DMS 273 (cell line): ENCODE data around the gene RNASE8.
"Not testable (repeated sequence)": the region's sequence is repeated elsewhere in the genome, so short reads cannot be mapped to it uniquely, and the experiment has no call there.

Source experiments
- DNase-seq: peaks from one replicate; lab custom pipeline; 2025; ENCODE audit not compliant: unreplicated experiment; lab: John Stamatoyannopoulos, UW

The RNASE8 gene

DNA sequence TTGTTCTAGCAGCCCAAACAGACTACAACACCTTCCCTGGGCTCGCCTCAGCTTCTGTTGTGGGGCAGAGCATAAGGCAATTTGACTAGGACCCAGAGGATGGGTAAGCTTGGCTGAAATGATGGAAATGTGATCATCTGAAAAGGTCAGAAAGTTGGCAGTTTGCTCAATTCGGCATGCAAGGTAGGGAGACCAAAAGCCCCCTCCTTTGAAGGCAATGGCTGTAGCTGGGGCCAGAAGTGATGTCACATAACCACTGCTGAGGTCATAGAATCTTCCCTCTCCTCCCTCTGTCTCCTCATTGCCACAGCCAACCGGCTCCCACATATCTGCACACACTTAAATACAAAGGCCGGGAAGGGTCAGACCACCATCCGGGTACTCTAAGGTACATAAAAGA, 27.7 kb upstream of the RNASE8 start, which contains the start of gene TPPP2:
TPPP2 (plus strand) TSS at position 301 of the 400 bp plus-strand sequence. CDS start 365 bp downstream, outside the sequence.
- DNase-seq: no peak

DNA sequence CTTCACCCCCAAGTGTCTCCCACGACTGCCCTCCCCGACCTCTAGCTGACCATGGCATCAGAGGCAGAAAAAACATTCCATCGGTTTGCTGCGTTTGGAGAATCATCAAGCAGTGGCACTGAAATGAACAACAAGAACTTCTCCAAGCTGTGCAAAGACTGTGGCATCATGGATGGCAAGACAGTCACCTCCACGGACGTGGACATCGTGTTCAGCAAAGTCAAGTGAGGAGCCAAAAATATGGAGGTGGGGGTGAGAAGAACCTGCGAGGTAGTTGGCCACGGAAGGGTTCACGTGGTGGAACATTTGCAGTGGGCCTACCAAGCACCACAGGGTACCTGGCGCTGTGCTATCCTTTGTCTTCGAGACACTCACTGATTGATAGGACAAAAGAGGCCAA, 27.1 kb upstream of the RNASE8 start:
- no peak for DNase-seq

DNA sequence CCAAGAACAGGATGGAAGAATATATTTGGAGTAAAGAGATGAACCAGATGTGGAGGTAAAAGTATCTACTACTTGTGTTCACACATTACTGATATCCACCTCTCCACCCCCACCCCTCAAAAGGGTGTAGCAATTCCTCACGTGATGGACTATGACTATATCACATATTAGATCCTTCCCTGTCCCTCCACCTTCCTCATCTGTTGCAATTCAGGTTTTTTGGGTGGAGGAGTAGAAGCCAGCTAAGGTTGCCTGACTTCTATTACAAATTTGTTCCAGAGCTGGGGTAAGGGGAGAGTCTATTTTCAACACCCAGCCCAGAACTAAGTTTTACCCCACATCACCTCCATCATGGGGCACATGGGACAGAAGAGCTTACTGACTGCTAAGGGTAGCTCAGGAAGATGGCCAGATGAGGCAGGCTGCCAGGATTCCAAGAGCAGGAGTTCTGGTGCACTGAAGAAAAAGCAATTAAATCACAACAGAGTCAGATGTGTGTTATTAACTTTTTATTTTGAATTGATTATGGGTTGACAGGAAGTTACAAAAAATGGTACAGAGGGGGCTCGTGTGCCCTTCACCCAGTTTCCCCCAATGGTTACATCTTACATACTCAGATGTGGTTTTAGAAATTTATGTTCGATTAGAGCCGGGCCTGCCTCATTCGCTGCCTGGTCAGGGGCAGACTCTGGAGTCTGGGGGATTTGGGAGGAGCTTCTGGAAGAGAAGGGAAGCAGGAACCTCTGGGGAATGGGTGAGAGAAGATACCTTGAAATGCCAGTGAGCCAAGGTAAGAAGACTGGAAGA, 25.1 kb upstream of the RNASE8 start:
- DNase-seq: no peak

DNA sequence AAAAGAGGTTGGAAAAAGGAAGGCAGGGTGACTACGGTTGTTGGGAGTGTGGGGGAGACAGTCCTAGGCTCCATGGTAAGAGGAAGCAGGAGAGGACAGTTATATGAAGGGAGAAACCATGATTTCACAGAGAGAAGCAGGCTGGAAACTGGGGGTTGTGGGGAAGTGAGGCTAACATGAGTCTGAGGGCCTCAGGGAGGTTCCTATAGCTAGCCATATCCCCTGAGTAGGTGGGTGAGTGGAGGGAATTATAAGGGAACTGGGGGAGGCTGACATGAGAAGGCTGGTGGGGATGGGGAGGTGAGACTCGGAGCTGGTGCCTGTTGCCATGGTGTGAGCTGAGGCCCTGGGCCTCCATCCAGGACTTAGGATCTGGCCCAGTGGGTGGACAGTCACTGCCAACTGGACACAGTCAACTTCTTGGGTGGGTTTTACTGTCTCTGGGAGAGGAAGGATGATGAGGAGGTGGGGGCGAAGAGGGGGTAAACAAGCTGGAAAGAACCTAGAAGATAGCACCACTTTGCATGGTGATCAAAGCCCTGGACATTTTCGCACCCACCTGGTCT, 24.4 kb upstream of the RNASE8 start:
- no peak for DNase-seq

DNA sequence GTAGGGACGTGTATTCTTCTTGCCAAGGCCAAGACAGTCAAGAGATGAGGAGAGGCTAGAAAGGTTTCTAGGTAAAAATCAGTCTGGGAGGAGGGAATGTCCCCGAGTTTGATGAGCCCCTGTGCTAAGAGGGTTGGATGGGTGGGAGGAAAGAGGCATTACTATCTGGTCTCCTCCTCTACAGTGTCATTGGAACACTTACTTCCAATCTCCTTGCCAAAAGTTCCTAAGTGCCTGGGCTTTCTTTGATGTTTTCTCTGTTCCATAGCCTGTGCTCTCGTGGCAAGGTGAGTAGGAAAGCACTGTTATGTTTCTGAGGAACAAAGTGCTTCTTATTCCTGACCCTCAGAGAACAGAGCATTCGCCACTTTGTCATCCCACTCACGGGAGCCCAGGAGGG, 22.9 kb upstream of the RNASE8 start, which contains the start of gene RNASE13:
RNASE13 (minus strand) TSS at position 101 of the 400 bp plus-strand sequence. CDS start 519 bp downstream, outside the sequence.
- no peak for DNase-seq

DNA sequence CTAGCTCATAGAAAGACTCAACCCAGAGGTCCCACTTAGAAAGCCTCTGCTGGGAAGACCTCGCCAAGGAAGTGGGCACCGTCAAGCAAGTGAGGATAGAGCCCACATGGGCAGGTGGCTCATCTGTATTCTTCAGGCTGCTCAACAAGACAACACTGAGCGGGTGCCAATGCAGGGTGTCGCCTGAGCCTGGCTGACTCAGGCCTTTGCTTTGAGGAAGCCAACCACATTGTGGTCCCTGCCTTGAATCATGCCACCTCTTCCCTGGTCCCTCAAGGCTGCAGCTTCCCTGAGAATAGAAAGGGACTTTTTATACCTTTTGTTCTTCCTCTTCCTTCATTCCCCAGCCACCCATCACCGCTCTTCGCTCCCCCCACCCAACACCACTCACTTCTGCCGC, 20.9 kb upstream of the RNASE8 start:
- DNase-seq: no peak

DNA sequence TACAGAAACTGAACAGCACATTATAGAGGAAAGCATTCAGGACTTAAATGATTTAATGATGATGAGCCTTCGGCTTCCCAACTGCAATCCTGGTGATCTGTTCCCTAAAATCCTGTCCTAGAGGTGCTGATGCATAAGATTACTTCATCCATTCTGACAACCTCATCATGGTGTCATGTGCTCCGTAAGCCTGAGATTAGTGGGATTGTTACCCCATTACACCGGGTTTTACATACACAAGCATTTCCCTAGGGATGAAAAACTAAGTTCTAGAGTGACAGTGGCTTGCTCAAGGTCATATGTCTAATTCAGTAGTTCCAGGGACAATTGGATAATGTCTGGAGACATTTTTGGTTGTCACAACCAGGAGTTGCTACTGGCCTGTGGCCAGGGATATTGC, 20.5 kb upstream of the RNASE8 start:
- no peak for DNase-seq

DNA sequence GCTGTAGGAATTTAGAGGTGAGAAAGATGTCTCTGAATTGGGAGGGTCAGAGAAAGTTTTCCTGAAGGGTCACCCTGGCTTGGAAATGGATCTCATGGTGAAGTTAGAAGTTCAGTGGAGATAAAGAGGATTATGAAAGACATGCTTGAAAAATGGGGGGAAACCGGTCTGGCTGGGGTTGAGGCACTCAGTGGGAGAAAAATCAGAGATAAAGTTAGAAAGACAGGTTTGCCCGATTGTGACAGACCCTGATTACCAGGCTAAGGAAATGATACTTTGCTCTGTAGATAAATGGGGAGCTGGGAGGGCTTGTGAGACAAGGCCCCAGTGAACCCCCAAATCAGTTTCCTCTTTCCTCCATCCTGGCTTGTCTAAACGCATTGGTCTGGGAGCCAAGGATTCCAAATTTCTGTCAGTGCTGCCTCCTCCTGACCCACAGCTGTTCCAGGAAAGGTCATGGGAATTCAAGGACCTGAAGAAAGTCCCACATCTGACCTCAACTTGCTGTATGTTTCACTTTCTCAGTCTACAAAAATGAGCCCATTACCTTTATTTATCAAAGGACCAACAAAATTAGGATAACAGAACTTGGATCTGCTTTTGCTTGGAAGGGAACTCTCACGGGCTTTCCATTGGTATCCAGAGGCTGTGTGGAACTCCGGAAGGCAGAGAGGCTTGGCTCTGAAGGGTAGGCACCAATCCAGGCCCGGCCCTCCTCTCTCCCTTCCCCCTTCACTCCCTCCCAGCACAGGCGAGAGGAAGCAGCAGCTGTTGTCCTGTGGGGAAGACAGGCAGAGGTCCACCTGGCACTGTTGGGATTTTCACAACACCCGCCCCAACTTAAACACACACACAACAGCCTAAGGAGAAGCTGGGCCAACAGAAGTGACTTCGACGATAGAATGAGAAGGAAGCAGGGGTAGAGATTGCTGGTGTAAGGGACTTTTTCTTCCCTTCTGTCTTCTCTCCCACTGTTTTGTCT, 18.9 kb upstream of the RNASE8 start:
- DNase-seq: peak; percentile 90

DNA sequence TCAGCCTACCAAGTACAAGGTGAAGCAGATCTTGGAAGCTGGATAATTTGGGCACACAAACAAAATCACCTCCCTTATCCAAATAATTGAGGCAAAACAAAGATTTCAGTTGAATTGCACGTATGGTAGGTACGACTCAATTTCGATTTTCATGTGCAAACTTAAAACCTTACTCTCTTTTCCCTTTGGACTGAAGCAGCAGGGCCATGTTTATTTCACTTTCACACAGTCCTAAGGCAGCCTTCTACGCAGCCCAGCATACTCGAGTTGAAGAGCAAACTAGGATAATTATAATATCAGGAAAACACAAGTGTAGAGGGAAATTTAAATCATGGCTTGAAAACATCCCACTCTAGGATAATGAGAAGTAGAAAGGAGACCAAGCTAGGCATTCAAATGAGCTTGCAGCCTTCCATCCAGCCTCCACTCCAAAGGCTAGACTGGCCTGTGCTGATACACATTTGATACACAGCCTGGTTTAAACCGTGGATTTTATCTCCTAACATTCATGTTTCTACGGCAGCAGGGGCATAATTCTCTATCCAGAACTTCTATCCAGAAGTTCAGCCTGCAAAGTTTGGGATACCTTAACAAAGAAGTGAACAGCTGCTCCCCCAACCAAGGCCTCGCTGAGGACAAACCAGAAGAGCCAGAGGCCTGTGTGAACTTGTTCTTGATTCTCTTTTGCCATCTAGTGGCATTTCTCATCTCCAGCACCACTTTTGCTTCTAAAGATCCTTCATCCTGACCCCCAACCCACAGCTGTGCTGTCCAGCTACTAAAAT, 17.8 kb upstream of the RNASE8 start:
- DNase-seq: peak; percentile 89

DNA sequence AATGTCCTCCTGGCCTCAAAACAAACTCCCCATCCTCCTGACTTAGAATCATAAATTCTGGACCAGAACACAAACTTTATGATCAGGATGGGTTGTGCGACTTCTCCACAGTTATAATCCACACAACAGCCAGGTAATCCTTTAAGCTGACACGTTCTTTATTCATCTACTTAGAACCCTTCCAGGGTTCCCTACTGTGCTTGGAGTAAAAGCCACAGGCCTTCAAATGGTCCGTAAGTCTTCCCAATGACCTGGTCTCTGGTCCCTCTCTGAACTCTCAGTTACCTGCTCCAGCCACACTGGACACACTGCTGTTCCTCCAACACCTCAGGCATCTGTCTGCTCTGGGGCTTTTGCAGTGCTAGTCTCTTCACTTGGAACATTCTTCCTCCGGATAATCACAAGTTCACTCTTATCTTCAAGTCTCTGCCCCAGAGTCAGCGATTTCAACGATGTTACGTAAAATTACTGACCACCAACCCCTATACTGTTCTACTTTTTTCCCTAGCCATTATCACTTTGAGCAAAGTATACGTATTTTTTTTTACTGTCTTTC, 17.2 kb upstream of the RNASE8 start:
- no peak for DNase-seq

DNA sequence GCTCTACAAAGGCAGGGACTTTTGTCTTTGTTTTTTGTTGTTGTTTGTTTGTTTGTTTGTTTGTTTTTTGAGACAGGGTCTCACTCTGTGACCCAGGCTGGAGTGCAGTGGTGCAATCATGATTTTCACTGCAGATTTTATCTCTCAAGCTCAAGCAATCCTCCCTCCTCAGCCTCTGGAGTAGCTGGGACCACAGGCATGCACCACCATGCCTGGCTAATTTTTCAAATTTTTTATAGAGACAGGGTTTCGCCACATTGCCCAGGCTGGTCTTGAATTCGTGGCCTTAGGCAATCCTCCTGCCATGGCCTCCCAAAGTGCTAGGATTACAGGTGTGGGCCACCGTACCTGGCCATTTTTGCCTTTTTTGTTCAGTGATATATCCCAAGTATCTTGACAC, 16.7 kb upstream of the RNASE8 start:
- not testable (repeated sequence) for DNase-seq

DNA sequence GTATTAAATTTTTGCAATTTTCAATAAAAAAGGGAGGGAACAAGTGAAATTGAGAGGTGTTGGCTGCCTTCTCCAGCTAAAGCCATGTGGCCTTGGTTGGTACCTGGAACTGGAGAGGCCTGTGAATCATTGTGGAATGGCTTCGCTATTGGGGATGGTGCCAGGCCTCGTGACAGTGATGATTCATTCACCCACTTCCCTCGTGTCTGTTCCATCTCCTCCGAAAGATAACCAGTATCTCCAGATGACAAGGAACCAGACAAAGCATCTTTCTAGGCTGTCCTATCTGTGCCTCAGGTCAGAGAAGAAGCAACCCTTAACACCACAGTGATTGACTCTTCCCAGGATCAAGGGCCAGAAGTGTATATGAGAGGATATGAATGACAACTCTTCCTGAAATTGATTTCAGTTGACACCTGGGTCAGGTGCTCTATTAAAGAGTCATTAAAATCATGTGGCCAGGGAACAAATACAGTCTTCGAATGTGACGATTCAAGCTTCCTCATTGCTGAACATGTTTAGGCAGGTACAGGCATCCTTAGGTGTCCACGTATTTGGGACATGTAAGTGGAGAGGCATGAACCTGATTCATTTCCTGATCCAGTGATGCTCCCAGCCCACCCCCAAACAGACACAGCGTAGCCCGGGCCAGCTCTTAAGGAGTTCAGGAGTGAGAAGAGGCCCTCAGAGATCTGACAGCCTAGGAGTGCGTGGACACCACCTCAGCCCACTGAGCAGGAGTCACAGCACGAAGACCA, 15.8 kb upstream of the RNASE8 start, which contains the start of gene RNASE7:
RNASE7 (plus strand) TSS at position 687 of the 758 bp plus-strand sequence. CDS start 631 bp downstream, outside the sequence.
- no peak for DNase-seq

DNA sequence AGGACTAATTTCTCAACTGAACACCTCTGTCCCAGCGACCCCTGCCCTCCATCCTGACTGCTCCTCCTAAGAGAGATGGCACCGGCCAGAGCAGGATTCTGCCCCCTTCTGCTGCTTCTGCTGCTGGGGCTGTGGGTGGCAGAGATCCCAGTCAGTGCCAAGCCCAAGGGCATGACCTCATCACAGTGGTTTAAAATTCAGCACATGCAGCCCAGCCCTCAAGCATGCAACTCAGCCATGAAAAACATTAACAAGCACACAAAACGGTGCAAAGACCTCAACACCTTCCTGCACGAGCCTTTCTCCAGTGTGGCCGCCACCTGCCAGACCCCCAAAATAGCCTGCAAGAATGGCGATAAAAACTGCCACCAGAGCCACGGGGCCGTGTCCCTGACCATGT, 14.7 kb upstream of the RNASE8 start:
- peak; percentile 30 for DNase-seq

DNA sequence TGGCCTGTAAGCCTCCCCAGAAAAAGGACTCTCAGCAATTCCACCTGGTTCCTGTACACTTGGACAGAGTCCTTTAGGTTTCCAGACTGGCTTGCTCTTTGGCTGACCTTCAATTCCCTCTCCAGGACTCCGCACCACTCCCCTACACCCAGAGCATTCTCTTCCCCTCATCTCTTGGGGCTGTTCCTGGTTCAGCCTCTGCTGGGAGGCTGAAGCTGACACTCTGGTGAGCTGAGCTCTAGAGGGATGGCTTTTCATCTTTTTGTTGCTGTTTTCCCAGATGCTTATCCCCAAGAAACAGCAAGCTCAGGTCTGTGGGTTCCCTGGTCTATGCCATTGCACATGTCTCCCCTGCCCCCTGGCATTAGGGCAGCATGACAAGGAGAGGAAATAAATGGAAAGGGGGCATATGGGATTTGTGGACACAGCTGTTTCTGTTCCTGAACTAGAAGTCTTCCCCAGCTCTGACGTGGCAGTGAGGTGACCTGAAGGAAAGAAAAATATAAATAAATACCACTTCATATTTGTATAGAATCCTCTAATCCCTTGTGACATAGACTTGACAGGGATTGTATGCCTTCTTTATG, 14.1 kb upstream of the RNASE8 start:
- DNase-seq: peak; percentile 36

DNA sequence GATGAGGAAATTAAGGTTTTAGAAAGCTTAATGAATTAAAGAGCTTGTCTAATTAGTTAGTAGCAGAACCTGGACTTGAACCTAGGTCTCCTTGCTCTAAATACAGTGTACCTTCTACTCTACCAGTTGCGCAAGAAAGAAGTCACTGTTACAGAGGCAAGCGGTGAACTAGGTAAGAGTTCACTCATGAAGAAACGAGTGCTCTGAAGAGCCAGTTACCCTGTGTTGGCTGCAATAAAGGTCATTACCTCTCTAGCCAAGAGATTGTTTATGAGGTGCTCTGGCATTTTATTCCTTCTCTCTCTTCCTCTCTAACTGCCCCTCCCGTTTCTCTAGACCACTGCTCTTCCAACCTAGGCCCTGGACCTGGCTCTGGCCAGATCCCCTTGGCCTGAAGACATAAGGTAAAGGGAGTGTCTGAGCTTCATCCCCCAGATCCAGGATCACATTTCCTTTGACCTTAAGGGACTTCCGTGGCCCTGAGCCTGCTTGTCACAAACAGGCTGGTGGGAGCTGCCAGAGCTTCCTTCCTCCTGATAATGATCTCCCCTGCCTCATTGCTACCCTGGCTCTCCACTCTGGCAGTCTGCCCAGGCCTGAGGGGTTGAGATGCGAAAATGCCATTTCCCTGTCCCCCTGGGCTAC, 13.5 kb upstream of the RNASE8 start:
- peak; percentile 37 for DNase-seq

DNA sequence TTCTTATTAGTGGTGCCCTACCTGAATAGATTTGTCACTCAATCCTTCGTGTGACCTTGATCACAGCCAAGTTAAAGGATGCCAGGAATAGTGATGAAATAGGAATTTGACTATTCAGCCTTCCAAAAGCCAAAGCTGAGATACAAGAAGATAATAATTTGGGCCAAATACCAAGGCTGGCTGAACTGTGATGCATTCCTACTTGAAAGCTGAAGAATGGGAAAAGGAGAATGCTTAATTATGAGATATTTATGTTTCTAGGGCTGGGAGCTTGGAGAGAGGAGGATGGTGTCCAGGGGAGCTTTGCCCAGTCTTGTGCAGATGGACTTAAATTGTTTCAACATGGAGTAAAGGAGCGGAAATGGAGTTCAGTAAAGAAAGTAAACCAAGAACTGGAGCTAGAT, 10.2 kb upstream of the RNASE8 start:
- no peak for DNase-seq

DNA sequence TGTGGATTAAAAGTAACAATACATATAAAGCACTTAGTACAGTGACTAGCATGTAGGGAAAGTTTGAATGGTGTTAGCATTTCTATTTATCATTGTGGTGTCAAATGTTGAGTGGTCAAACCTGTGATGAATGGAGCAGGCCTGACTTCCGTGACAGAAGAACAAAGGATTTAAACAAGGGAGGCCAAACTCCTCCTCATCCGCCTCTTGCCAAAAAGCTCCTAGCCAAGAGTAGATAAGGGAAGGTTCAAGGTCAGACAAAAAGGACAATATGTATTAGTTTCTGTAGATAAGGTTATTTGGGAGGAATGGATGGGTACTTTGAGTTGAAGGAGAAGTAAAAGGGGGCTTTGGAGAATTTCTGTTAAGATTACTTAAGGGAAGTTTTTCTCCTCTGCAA, 9.0 kb upstream of the RNASE8 start:
- no peak for DNase-seq

DNA sequence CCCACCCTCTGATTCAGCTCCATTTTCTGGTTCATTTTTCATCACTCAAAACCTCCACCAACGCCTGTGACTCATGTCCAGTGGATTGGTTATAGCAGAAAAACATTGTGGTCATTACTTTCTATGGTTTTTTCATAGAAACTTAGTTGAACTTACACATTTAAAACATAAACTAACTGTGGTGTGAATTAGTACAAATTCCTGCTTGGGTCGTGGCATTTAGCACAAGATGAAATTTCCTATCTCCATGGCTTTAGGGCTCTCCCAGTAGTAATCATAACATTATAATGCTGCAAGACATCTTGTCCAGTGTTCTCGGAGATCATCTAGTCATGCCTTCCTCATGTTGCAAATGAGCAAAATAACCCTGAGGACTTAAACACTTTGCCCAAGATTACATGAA, 8.3 kb upstream of the RNASE8 start:
- no peak for DNase-seq

DNA sequence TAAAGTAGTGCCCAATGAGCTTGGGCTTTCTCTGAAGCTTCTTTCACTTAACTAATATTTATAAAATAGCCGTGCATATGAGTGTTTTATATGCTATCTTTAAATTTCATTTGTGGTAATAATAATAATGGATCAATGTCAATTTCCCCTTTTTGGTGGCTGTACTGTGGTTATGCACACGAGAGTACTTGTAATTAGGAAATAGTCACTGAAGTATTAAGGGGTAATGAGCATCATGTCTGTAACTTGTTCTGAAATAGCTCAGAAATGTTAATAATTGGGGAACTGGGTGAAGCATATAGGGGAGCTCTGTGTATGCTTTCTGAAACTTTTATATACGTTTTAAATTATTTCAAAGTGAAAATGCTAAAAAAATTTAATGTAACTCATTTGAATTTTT, 7.0 kb upstream of the RNASE8 start:
- DNase-seq: no peak
